NCI-H510A treated with DMSO at 0.1 percent for 48 hours (cell line): ENCODE data around the gene CDH11.

Source experiments
- DNase-seq: peaks from one replicate; lab custom pipeline; 2025; lab: John Stamatoyannopoulos, UW

The CDH11 gene

DNA sequence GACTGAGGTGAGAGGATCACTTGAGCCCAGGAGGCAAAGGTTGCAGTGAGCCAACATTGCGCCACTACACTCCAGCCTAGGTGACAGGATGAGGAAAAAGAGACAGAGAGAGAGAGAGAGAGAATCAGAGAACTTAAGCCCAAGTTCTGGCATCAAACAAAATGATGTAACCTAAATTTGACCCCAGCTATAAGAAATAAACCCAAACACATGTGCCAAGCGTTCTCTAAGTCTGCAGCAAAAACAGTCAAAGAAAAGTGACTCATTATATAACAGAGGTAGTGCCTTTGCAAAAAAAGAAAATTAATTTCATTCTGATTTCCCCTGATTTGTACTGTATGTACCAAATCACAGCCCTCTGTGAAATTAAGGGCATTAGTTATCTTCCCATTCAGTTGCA is 89.5 kb downstream of the CDH11 start:
- no peak for DNase-seq

- DNase-seq: no peak
Measured at GRCh38 chr16:65024767-65025178, 97.1 kb downstream of the CDH11 start.

- DNase-seq: no peak
Measured at GRCh38 chr16:65023802-65024201, 98.1 kb downstream of the CDH11 start.

DNA sequence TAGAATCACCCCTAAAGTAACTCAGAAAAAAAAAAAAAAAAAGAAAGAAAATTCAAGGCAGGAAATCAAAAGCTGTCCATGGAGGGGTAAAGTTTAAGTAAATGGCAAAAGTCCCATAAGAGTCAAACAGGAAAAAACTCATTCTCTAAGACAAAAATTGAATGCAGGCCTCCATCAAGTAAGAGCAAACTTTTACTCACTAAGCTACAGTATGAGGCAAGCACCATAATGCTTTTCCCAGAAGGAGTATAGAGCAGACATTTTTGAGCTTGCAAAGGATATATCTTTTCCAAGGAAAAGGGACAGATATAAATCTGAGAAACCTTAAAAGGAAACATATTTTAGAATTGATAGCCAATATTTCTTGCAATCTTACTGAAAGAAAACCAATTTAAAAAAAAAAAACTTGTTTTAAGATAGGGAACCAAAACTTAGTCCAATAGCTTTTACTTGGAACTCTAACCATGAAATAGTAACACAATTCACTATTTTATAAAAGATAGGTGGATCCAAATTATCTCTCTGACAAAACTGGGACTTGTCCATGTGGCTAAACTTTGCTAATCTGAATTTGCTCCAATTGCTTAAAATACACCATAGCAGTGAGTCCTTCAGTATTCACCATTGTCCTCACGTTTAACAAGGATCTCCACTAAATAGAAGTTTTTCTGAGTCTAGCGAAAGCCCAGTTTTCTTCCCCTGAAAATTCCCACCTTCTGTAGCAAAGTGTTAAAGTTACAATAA is 99.8 kb downstream of the CDH11 start:
- DNase-seq: no peak

- DNase-seq: no peak
Measured at GRCh38 chr16:65016754-65017153, 105.1 kb downstream of the CDH11 start.

- no peak for DNase-seq
Measured at GRCh38 chr16:65015599-65015998, 106.3 kb downstream of the CDH11 start.

DNA sequence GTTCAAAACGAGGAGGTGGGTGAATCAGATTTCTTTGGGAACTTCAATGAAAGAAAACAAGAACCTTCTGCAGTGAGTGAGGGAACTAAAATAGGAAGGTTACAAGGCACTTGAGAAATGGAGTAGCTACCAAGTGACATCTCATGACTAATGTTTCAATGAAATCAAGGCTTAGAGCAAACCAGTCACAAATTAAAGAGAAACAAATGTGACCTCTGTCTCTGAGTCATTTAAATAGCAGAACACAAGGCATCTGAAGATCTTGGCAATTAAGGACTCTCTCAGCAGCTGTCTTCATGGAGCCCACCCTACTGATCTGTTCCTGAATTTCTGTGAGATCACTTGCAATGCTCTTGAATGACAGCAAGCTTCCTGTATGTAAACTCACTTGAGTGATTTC is 109.5 kb downstream of the CDH11 start:
- DNase-seq: no peak

DNA sequence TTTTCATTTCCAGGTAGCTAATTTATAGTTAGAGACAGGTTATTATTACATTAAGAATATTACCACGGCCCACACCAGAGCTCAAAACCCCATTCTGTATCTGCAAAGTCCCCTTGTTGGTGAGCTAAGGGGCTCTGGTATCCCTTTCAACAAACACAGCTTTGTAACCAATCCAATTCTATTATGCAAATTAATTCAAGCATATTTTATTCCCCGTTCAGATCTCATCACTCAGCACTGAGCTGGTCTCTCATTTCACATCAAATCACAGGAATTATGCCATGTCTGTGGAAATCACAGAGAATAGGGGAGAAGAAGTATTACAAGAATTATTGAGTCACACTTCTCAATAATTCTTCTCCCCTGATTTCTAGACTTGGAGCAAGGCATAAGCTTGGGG is 111.7 kb downstream of the CDH11 start:
- no peak for DNase-seq

- no peak for DNase-seq
Measured at GRCh38 chr16:65005696-65006095, 116.2 kb downstream of the CDH11 start.

DNA sequence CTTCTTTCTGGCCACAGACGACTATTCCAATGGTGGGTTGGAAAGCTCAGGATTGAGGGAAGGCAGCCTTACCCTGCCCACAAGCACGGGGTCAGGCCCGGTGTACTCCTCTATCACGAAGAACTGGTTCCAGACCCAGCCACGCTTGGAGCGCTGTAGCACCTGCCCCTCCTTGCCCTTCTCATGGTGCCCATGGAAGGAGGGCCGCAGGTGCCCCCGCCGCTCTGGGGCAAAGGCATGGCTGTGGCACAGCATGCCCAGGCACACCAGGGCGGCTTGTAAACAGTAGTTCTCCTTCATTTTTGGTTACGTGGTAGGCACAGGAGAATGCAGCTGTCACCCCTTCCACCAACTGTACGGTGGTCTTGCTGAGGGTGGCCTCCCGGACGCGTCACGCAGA is 117.3 kb downstream of the CDH11 start:
- DNase-seq: no peak

DNA sequence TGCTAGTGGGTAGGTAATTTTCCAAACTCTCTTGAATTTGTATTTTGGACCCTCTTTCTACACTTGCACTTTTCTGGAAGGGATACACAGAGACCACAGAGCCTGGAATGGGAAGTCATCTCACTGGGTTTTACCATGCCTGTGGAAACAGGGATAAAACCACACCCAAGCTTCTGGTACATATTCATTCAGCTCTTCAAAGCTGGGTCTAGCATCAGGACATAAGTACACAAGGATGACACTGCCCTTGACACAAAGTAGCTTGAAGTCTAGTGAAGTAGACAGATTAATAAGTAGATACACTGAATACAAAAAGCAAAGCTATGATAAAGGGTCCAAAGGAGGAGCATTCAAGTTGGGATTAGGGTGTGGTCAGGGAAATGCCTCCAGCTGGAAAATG is 118.2 kb downstream of the CDH11 start:
- DNase-seq: no peak

DNA sequence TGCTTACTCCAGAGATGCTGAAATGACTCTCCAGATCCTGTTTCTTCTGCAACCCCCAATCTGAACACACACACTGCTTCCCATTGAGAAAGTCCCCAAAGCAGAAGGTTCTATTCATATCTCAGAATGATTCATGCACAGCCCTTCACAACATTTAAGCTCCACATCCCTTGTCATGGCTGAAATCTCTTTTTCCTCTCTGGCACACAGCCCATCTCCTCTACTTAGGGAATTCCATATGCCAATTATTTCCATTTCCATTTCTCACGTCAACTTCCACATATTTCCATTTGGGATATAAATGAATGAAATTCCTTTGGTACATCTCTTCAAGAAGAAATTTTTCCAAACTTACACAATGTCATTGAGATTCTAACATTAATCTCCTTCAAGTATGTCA is 119.6 kb downstream of the CDH11 start:
- DNase-seq: no peak

DNA sequence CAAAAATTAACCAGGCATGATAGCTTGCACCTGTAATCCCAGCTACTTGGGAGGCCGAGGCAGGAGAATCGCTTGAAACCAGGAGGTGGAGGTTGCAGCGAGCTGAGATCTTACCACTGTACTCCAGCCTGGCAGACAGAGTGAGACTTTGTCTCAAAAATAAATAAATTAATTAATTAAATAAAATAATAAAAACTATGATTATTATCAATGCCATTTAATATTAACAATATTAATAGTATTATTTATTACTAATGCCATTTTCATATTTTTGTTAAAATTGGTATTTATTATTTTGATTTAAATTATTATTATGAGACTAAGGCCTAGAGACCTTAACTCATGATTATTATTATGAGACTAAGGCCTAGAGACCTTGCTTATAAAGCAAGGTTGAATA is 121.2 kb downstream of the CDH11 start:
- no peak for DNase-seq

DNA sequence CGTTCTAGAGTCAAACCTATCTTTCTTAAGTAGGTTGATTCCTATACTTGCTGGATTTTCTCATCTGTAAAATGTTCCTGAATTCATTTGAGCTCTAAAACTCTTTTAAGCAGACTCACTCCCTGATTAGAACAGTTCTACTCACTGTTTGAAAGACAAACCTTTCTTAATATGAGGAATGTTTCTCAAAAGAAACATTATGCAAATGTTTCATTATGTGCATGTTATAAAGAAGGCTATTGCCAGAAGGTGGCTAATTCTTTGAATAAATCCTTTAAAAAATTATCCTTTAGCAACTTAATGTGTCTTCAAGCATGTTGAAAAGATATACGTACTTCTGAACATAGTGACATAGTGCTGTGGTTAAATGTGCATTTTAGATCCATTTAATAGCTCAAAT is 124.1 kb downstream of the CDH11 start:
- DNase-seq: no peak

- DNase-seq: no peak
Measured at GRCh38 chr16:64997121-64997520, 124.7 kb downstream of the CDH11 start.

DNA sequence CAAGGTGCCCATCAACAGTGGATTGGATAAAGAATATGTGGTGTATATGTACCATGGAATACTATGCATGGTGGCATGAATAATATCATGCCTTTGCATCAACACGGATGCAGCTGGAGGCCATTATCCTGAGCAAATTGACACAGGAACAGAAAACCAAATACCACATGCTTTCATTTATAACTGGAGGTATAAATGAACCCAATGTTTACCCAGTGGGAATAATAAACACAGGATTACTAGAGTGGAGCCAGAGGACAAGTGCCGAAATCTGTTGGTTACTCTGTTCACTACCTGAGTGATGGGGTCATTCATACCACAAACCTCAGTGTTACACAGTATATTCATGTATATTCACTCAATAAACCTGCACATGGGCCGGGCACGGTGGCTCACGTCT is 125.2 kb downstream of the CDH11 start:
- DNase-seq: no peak

DNA sequence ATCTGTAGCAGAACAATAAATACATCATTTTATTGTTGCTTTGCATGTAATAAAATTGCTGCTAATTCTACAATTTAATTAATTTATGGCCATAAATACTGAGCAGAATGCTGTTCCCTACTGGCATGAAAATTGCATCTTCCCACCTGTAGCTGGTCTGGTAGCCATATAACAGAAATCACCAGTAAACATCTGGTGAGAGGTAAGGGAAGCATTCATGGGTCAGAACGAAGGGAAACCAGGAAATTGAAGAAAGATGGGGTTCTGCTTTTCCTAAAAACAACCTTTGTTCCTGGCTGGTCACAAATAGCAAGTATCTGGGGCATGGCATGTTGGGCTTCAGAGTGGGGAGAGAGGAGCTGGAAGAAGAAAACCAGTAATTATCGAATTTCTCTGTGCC is 128.4 kb downstream of the CDH11 start:
- DNase-seq: no peak

DNA sequence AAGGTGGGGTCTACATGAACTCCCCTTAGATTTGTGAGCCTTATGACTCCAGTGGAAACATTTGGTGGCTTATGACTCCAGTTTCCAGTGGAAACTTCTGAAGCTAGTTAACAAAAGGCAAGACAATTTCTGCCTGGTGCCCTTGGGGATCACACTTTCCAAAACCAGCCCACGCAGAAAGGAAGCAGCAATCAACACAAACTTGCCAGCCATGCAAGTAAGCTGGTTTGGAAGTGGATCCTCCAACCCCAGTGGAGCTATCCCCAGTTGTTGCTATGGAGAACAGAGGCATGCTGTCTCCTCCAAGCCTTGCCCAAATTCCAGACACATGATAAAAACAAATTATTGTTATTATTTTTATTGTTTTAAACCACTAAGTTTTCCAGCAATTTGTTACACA is 130.9 kb downstream of the CDH11 start:
- no peak for DNase-seq

DNA sequence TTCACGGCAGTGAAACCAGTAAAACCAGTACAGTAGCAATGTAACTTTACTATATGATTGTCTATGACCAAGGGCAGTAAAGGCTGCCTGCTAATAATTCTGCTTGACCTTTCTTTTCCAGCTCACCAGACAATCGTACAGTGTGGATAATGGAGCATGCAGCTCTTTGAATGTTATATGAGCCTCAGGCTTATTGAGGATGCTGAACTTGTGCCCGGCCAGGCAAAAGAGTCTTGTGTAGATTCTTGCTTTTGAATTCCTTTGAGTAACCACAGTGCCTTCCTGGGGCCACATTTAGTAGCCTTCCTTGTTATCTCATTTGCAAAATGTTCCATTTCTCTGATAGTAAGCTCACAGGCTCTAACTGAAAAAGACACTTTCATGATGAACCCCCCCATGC is 131.8 kb downstream of the CDH11 start:
- DNase-seq: no peak

- DNase-seq: no peak
Measured at GRCh38 chr16:64989050-64989449, 132.8 kb downstream of the CDH11 start.

DNA sequence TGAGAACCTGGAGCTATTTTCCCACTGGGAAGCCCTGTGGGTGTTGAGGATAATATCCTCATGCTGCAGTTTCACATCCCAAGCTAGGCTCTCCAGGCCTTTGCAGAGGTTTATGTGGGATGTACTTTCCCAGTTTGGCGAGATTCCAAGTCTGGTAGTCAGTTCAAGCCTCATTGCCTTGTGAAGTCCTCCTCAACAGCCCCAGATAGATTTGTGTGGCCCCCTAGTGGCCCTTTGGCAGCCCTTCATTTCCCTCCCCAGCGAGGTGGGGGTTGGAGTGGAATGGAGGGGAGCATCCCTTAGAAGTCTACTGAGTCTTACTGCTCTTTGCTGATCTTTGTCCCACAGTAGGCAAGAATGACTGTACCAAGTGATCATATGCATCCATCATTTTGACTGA is 137.9 kb downstream of the CDH11 start:
- peak; percentile 11 for DNase-seq

- DNase-seq: no peak
Measured at GRCh38 chr16:64983231-64983630, 138.6 kb downstream of the CDH11 start.

DNA sequence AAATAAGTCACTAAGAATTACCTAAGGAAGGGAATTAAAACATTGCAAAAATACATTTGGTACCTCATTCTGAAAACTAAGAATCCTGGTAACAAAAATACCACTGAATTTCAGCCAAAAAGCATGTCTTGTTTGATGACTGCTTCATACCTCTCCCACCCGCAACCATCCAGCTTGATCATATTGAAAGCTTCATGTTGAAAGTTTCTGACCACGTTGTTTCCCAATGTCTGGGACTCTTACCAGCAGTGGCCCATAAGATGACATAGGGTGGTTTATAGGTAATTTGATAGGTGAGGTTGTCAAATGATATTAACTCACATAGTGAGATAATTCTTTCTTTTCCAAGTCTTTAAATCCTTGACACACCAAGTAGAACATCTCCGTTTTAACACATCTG is 139.3 kb downstream of the CDH11 start:
- DNase-seq: no peak

DNA sequence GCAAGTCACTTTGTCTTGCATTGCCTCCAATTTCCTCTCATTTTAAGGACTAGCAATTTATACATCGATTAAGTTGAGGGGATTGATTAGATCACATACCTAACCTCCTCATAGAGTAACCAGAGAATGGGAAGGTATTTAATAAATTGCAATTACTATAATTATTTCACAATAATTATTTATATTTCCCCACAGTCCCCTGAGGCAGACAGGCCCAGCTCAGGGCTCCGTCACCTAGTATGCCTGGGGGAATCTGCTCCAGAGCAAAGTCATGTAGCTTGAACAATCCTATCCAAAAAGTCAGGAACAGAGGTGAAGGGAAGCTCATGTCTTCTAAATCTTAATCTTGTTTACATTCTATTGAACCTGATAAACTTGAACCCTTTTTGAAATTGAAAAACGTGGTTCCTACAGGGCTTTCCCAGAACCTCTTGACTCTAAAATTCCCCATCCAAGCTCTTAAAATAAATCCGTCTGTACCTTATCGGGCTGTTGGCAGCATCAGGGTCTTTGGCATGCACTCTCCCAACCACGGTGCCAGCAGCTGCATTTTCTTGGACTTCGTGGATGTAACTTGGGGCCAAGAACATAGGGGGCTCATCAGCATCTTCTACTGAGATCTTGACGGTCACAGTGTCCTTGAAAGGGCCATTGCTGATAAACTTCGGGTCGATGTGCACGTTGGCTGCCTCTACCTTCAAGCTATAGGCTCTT is 140.1 kb downstream of the CDH11 start:
- no peak for DNase-seq
